HG03139 (cell line): Measurements from ENCODE around the gene RASIP1.

Source experiments
- ATAC-seq: cut with Tn5 transposase; IDR thresholded peaks from one replicate; pipeline ENCODE4 v1.9.1; 2021; ENCODE audit not compliant: unreplicated experiment

Gene RASIP1

GRCh38 chr19:48756686-48757085, 16.3 kb upstream of the RASIP1 start:
- no peak for ATAC-seq

- ATAC-seq: no peak
Measured at GRCh38 chr19:48756212-48756611, 15.8 kb upstream of the RASIP1 start.

- ATAC-seq: no peak
Measured at GRCh38 chr19:48755787-48756186, 15.4 kb upstream of the RASIP1 start.

GRCh38 chr19:48755084-48755641, 14.8 kb upstream of the RASIP1 start, which contains the start of gene FGF21:
TSS of gene FGF21 (plus strand) at chr19:48755524. CDS start at chr19:48756237, 713 bp downstream.
- no peak for ATAC-seq

- ATAC-seq: no peak
Measured at GRCh38 chr19:48752496-48753365, 12.3 kb upstream of the RASIP1 start, which contains the start of gene FUT1. TSS of gene FUT1 (minus strand) at chr19:48752641. CDS start at chr19:48751281, 1,360 bp downstream.

GRCh38 chr19:48751845-48752495, 11.6 kb upstream of the RASIP1 start:
- no peak for ATAC-seq

GRCh38 chr19:48750771-48751504, 10.5 kb upstream of the RASIP1 start:
- ATAC-seq: no peak

GRCh38 chr19:48750351-48750750, 9.9 kb upstream of the RASIP1 start:
- no peak for ATAC-seq

GRCh38 chr19:48749571-48750198, 9.3 kb upstream of the RASIP1 start:
- ATAC-seq: no peak

GRCh38 chr19:48746738-48747575, 6.5 kb upstream of the RASIP1 start, which contains the start of gene IZUMO1:
TSS of gene IZUMO1 (minus strand) at chr19:48746909. CDS start at chr19:48745859, 1,050 bp downstream.
- no peak for ATAC-seq

- ATAC-seq: no peak
Measured at GRCh38 chr19:48746110-48746509, 5.7 kb upstream of the RASIP1 start.

GRCh38 chr19:48745208-48745995, 5.0 kb upstream of the RASIP1 start:
- no peak for ATAC-seq

GRCh38 chr19:48742096-48742495, 1.7 kb upstream of the RASIP1 start:
- ATAC-seq: no peak

GRCh38 chr19:48741129-48741999, 954 bp upstream of the RASIP1 start:
- no peak for ATAC-seq

- no peak for ATAC-seq
Measured at GRCh38 chr19:48739404-48740163, 826 bp downstream of the RASIP1 start.

- ATAC-seq: peak; percentile 81
Measured at GRCh38 chr19:48738557-48739403, 1.6 kb downstream of the RASIP1 start.
